Mucosa of descending colon (tissue), 3 donors: ENCODE results near the gene ASPM. TPM values are rescaled to one million over a fixed set of nuclear protein-coding genes. Genes with fewer than 3 reads are reported as not detected.

ENCODE experiments used
- ATAC-seq: fragments of 200-7000 bp; cut with Tn5 transposase; one replicate; pipeline ENCODE4 v1.9.1; 2020; ENCODE audit warnings: mild to moderate bottlenecking, moderate library complexity
- DNase-seq, 3 donors: peaks; one replicate each; pipeline ENCODE4 v3.0.0-alpha.2; 2020
- H3K36me3 ChIP-seq: fragments of 200-600 bp; one replicate; pipeline ENCODE4 v1.8.0; 2021; ENCODE audit warnings: low read depth, mild to moderate bottlenecking
- H3K4me1 ChIP-seq: fragments of 200-600 bp; one replicate; pipeline ENCODE4 v1.8.0; 2021; ENCODE audit warnings: low read depth, mild to moderate bottlenecking
- H3K4me3 ChIP-seq: fragments of 200-600 bp; one replicate; pipeline ENCODE4 v1.8.0; 2021; ENCODE audit warnings: mild to moderate bottlenecking
- H3K9me3 ChIP-seq: fragments of 200-600 bp; one replicate; pipeline ENCODE4 v1.8.0; 2021; ENCODE audit warnings: mild to moderate bottlenecking
- CTCF ChIP-seq: fragments of 200-600 bp; IDR thresholded peaks from one replicate; pipeline ENCODE4 v1.8.0; 2022; ENCODE audit warnings: antibody characterized with exemption, mild to moderate bottlenecking
- intact Hi-C, 2 donors: fragments of 100-400 bp; cut with DNase I in 1 of 2; cut with micrococcal nuclease in 1 of 2; formaldehyde crosslinking; loops; one replicate each; pipeline versions ENCODE4 v1.11.0 to v1.11.1; 2022; cut with DNase I, micrococcal nuclease
- total RNA-seq, 3 donors: library from RNA; stranded (reverse); fragmentation: NEBNext Ultra II Directional in 2 of 3; extraction: Animal tissue kit (Norgen Biotek cat#: 25700) in 2 of 3; gene quantifications; one replicate each; pipeline versions ENCODE4 v1.2.1 to v1.2.4, GENCODE V29; 2021 to 2023
- donor health status: DM: no; HTN: no; CAD: no; lungs with moderate emphysema.
- donor health status: DM: no; HTN: no; CAD: no.
- donor health status: DM: no; HTN: yes; CAD: no.

ASPM gene
- total RNA-seq, 3 donors from 2014 or later: 1.3 to 10.9 (median 3.1) TPM

DNA sequence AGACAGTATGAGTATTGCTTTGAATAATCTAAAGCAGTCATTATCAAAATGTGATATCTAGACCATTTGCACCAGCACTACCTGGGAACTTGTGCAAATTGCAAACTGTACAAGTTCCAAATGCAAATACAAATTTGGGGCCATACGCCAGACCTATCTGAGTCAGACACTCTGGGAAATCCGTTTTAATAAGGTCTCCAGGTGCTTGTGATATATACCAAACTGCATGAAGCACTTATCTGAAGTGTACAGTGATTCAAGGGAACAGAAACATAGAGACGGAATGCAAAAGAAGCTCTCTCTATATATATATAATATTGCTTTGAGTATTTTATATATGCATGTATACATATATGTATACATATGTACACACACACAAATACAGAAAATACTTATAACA, 36.2 kb upstream of the ASPM start:
- no peak for TF ChIP-seq CTCF
- ATAC-seq (no peak), DNase-seq (no peak)
- no peaks in the 10 kb centered on the region for H3K4me1 ChIP-seq
- H3K4me3 ChIP-seq: no peak overlapping the region
- intact Hi-C loops: no loop called here
- no peaks in the 10 kb centered on the region for H3K9me3 ChIP-seq
- H3K36me3 ChIP-seq: peaks cover 4% of the 10 kb centered on the region

DNA sequence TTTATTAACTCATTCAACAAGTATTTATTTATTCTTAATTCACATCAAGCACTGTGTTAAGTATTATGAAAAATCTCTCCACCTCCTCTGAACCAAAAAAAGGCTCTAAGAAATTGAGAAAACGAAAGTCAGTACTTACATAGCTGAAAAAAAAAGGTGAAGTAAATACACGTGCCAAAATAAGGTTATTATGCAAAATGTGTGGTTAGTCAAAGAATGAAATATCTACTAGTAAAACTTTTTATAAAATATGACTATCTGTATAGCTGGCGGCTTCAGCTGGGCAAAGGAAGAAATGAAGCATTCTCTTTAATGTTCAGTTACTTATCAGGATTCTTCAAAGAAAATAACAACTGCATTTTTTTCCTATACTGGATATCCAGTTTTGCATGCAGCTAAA, 35.5 kb upstream of the ASPM start:
- ATAC-seq (no peak), DNase-seq (no peak)
- peaks cover 4% of the 10 kb centered on the region for H3K36me3 ChIP-seq
- H3K9me3 ChIP-seq: no peaks in the 10 kb centered on the region
- TF ChIP-seq CTCF: no peak
- H3K4me1 ChIP-seq: no peaks in the 10 kb centered on the region
- intact Hi-C loops: no loop called here
- no peak overlapping the region for H3K4me3 ChIP-seq

DNA sequence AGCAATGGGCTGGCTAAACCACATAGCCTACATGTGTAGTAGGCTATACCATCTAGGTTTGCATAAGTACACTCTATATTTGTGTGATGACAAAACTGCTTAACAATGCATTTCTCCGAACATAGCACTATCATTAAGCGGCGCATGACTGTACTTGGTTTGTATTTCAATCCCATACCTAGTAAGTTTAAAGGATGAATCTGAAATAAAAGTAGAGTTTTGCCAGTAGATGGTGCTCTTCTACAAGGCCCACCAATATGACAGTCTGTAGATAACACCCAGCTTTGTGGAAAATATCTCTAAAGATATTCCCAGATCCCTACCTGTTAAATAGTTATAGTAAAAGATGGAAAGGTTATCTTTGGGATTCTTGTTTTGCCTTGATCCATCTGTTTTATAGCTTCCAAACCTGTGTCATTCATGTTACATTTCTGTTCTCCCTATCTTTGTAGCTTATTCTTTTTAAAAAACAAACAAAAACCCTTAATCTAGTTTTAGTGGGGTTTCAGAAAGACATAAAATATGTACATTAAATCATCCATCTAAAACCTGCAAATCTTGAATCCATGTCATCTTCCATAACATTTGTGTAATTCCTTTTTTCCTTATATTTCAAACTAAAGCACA, 33.9 kb upstream of the ASPM start:
- TF ChIP-seq CTCF: no peak
- Histone ChIP-seq H3K36me3 (peaks cover 4% of the 10 kb centered on the region), H3K4me3 (no peak overlapping the region), H3K9me3 (no peaks in the 10 kb centered on the region), H3K4me1 (no peaks in the 10 kb centered on the region)
- DNase-seq (peak in 1 of 3 donors; percentile 6), ATAC-seq (peak; percentile 58)
- intact Hi-C loops: no loop called here

DNA sequence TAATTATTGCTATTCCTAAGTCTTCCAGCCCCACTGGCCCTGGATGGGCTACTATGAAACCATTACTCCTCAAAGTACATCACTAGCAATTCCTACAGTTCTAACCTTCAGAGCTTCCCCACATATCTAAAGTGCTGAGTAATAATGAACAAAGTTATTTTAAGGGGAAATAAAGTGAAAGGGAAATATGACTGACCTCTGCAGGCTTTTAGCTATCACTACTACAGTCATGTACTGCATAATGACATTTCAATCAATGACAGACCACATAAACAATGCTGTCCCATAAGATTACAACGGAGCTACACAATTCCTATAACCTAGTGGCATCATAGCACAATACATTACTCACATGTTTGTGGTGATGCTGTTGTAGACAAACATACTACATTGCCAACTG, 32.5 kb upstream of the ASPM start:
- ATAC-seq: no peak
- intact Hi-C loops: no loop called here
- no peak for TF ChIP-seq CTCF

GRCh38 chr1:197174818-197175217, 28.3 kb upstream of the ASPM start:
- Histone ChIP-seq H3K4me1 (no peaks in the 10 kb centered on the region), H3K4me3 (no peak overlapping the region), H3K9me3 (no peaks in the 10 kb centered on the region), H3K36me3 (no peaks in the 10 kb centered on the region)
- TF ChIP-seq CTCF: no peak
- no peak for ATAC-seq
- DNase-seq: no peak
- intact Hi-C loops: no loop called here

More for the DNA sequence above, 32.5 kb upstream of the ASPM start:
- peaks cover 4% of the 10 kb centered on the region for H3K36me3 ChIP-seq
- H3K9me3 ChIP-seq: no peaks in the 10 kb centered on the region
- no peaks in the 10 kb centered on the region for H3K4me1 ChIP-seq
- no peak overlapping the region for H3K4me3 ChIP-seq
- DNase-seq: no peak
